DMS 273 treated with DMSO at 0.1 percent for 48 hours (cell line): ENCODE data around the gene BCKDHA.
"Not testable (repeated sequence)": the region's sequence is repeated elsewhere in the genome, so short reads cannot be mapped to it uniquely, and the experiment has no call there.

Source experiments
- DNase-seq: peaks from one replicate; lab custom pipeline; 2025; lab: John Stamatoyannopoulos, UW

Gene BCKDHA

DNA sequence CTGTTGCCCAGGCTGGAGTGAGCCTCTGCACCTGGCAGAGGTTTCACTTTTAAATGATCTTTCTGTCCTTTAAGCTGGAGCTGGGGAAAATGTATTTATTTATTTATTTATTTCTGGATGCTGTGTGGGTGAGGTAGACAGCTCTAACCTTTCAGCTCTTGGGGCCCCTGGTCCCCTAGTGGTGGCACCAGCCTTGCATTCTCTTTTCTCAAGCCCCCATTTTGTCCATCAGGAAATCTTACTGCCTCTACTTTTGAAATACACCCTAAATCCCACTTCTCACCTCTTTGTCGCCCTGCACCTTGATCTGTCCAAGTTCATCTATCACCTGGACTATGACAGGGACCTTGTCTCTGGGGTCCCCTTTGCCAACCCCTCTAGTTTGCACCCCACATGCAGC, 31.5 kb upstream of the BCKDHA start:
- DNase-seq: no peak

DNA sequence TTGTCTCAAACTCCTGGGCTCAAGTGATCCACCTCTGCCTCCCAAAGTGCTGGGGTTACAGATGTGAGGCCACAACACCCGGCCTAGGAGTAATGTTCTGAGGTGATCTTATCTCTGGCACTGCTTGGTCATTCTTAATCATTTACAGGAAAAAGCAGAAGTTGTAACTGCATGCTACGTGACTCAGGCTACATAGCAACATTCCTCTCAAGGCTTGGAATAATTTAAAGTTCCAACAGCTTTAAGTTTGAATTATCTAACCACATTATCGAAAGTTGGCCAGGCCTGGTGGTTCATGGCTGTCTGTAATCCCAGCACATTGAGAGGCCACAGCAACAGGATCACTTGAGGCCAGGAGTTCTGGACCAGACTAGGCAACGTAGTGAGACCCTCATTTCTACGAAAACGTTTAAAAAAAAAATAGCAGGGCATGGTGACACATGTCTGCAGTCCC, 29.7 kb upstream of the BCKDHA start:
- no peak for DNase-seq

DNA sequence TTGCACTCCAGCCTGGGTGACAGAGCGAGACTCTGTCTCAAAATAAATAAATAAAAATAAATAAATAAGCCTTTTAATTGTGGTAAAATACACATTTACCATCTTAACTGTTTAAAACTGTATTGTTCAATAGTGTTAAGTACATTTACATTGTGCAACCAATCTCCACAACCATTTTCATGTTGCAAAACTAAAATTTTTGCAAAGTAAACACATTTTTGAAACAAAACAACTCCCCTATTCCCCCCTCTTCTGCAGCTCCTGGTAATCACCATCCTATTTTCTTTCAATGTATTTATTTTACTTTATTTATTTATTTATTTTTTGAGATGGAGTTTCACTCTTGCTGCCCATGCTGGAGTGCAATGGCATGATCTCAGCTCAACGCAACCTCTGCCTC, 27.8 kb upstream of the BCKDHA start:
- DNase-seq: no peak

DNA sequence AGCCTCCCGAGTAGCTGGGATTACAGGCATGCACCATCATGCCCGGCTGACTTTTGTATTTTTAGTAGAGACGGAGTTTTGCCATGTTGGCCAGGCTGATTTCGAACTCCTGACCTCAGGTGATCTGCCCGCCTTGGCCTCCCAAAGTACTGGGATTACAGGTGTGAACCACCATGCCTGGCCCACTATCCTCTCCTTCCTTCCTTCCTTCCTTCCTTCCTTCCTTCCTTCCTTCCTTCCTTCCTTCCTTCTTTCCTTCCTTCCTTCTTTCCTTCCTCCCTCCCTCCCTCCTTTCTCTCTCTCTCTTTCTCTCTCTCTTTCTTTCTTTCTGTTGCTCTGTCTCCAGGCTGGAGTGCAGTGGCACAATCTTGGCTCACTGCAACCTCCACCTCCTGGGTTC, 26.5 kb upstream of the BCKDHA start:
- DNase-seq: not testable (repeated sequence)

DNA sequence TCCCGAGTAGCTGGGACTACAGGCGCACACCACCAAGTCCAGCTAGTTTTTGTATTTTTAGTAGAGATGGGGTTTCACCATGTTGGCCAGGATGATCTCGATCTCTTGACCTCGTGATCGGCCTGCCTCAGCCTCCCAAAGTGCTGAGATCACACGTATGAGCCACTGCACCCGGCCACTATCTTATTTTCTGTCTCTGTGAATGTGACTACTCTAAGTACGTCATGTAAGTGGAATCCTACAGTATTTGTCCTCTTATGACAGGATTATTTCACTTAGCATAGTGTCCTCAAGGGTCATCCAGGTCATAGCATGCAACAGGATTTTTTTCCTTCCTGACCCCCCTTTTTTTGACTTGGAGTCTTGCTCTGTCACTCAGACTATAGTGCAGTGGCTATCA, 26.1 kb upstream of the BCKDHA start:
- DNase-seq: no peak

DNA sequence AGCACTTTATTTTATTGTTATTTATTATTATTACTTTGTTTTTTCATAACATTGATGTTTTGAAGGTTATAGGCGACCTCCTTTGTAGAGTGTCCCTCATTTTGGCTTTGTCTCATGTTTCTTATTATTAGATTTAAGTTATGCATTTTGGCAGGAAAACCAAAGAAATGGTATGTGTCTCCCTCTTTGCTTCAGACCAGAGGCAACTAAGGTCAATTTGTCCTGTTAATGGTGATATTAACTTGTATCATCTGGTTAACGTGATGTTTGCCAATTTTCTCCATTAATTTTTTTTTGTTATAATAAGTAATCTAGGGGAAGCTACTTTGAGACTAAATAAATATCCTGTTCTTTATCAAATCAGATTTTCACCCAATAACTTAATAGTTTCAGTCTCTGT, 25.1 kb upstream of the BCKDHA start:
- DNase-seq: no peak

DNA sequence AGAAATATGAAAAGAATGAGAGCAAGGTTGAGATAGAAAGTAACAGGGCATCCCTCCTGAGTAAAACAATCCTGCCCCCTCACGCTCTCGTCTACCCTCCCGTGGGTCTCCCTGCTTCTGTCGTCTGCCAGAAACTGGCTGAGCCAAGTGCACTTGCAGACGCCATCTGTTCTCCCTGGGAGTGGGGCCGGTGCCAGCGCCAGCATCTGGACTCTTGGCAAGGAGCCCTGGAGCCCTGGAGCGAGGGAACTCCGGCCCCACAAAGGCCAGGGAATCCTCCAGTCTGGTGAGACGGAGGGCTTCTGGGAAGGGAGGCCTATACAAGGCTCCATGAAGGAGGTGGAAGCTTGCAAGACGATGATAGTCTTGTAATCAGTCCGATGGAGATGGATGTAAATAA, 23.6 kb upstream of the BCKDHA start:
- peak; percentile 95 for DNase-seq

DNA sequence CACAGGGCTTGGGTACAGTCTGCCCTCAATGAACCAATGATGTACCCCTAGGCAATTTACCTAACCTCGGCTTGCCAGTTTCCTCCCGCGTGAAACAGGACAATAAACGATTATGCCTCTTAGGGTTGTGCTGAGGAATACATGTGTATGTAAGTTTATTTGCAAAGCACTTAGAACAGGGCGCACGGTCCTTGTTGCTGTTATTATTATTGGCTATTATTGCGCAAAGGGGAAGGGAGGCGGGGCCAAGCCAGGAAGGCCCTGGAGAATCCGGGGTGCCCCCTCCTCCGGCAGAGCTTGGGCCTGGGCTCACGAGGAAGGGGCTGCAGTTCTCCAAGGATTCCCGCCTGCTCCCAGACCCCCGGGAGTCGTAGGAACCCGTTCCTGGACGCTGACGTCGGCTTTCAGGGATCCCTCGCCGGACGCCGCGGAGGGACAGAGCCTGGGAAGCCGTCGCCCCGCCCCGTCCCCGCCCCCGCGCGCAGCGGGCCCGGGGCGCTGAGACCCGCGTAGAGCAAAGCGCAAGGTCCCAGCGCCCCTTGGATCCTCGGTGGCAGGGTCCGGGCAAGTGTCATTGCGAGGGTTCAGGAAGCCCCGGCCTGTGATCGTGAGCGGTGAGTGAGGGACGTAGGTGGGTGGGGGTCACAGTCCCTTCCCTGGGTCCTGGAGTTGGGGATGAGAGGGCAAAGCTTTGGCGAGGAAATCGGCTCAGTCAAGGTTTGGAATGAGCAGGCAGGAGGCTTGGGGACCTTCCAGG, 21.2 kb upstream of the BCKDHA start, which contains the start of gene TMEM91:
TMEM91 (plus strand) TSS at position 293 of the 757 bp plus-strand sequence. CDS start 1,777 bp downstream, outside the sequence.
- no peak for DNase-seq

DNA sequence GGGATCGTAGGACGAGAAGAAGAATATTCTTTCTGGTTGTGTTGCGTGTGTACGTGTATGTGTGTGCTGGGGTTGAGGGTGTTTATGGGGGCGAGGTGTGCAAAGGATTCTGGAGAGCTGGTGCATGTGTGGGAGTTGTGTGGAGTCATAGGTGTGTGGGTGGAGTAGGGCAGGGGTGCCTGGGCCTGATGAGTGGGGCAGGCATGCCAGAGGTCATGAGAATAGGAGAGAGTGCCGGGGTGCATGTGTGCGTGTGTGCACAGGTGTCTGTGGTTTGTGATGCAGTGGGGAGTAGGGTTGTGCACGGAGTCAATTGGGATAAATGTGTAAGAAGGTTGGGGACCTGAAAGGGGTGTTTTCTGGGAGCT, 20.6 kb upstream of the BCKDHA start:
- DNase-seq: no peak

DNA sequence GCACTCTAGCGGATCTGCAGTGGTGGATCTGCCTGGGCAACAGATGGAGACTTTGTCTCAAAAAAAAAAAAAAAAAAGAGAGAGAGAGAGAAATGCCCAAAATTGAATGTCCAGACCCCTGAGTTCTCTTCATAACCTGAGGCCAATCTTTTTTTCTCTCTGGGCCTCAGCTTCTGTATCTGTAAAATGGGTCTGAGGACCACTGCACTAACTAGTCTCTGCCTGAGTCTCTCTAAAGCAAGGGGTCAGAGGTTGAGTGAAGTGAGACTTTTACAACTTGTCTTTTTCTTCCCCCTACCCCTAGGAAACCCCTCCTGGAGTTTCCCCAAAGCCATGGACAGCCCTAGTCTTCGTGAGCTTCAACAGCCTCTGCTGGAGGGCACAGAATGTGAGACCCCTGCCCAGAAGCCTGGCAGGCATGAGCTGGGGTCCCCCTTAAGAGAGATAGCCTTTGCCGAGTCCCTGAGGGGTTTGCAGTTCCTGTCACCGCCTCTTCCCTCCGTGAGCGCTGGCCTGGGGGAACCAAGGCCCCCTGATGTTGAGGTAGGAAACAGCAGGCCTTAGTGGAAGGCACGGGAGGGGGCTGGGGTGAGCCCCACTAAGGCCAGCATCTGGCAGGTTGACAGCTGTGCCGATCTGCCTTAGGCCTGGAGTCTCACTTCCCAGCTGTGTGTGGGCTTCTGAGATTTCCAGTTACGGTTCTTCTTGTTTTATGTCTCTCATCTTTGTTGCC, 19.5 kb upstream of the BCKDHA start:
- peak; percentile 15 for DNase-seq

DNA sequence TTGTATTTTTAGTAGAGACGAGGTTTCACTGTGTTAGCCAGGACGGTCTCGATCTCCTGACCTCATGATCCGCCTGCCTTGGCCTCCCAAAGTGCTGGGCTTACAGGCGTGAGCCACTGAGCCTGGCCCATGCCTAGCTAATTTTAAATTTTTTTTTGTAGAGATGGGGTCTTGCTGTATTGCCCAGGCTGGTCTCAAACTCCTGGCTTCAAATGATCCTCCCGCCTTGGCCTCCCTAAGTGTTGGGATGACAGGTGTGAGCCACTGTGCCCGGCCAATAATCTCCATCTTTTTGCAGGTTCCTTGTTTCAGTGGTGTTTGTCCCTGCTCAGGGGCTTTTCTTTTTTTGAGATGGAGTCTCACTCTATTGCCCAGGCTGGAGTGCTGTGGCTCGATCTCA, 16.1 kb upstream of the BCKDHA start:
- not testable (repeated sequence) for DNase-seq

DNA sequence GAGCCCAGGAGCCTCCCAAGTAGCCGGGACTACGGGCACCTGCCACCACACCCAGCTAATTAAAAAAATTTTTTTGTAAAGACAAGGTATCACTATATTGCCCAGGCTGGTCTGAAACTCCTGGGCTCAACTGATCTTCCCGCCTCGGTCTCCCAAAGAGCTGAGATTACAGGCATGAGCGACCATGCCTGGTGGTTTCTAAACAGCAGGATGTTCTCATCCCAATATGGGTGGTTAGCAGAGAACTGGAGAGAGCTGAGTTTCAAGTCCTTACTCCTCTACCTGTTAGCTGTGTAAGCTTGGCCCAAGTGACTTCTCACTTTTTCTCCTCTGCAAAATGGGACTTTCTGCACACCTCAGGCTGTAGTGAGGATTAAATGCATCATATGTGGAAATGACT, 13.3 kb upstream of the BCKDHA start:
- DNase-seq: no peak

DNA sequence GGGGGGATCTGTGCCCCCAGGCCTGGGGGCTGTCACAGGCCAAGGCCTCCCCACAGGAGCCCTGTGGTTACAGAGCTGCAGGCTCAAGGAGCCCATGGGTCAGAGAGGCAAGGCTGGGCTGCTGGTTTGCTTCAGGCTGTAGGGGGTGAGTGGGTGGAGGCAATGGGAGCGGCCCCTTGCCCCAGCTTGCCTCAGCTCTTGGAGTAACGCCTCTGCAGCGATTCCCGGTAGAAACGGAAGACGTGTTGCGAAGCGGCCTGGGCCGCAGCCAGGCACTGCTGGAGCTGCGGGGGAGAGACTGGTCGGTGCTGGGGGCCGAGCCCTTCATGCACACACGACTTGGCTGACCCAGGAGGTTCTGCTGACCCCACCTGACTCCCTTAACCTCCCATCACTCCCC, 11.2 kb upstream of the BCKDHA start:
- DNase-seq: no peak

DNA sequence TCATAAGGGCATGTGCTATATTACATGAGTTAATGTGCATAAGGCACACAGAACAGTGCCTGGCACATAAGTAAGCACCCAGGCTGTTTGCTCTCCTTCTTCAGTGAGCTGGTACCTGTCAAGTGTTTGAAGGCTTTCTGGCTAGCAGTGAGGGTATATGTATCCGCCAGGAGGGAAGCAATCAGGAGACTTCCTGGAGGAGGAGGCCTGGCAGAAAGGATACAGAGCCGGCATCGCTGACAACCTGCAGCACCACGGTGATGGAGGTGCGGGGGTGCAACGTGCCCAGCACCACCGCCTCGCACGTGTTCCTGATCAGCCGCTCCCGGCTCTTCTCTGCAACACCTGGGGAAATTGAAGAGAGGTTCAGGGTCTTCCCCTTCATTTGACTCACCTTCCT, 6.0 kb upstream of the BCKDHA start:
- no peak for DNase-seq

DNA sequence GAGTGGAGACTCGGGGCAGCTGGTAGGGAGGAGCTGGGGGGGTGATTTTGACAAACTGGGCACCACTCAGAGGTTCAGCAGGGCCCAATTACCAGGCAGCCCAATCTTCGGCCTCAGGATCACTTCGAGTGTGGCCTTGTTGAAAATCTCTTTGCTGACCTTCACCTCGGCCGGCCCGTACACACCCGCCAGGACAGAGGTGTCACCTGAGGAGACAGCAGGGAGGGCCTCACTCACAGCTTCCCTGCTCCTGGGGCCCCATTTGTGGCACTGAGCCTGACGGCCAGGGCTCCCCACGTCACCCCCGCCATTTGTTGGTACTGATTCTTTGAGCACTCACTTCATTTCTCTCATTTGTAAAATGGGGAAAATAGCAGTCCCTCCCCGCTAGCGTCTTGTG, 4.8 kb upstream of the BCKDHA start:
- no peak for DNase-seq

DNA sequence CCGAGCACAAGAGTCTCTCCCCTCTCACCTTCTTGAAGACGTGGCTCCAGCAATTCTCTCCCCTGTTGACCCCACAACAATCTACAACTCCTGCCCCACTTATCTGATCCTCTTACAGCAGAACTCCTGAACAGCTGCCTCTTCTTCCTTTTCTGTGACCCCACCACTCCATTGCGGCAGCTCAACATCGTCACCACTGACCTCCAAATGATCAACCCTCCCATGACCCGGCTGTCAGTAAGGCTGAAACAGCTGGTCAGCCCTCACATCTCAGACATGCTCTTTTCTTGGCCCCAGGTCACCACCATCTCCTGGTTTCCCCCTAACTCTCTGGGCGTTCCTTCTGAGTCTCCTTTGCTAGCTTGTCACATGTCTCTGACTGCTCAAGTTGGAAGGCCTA, 2.3 kb upstream of the BCKDHA start:
- DNase-seq: no peak

DNA sequence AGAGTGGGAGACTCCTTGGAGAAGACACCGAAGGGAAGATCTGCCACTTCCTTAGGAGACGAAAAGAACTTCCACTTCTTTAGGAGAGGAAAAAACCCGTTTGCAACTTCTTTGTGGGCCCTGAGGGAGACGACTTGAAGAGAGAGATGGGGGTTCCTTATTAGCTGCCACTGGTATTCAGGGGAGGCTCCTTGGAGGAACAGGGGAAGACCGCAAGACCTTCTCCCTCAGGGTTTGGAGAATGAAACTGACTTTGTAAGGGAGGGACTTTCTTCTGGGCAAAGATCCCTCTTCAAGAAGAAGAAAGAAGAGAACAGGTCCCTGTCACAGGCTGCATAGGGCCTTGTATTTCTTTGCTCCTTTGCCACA, 416 bp downstream of the BCKDHA start:
- DNase-seq: no peak

DNA sequence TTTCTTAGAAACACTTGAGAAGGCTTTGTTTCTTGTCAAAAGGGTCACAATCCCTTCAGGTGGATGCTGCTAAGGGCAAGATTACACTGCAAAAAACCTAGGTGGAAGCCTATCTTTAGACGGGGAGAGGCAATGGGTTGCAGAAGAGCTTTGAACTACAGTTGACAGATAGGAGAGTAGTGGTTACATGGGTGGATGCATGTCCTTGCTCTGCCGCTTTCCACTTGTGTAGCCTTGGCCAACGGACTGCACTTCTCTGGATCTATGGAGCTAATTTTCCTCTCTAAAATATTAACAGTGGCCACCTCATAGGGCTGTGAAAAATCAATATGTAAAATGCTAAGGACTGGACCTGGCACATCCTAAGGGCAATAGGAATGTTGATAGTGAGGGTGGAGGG, 980 bp downstream of the BCKDHA start:
- DNase-seq: no peak

DNA sequence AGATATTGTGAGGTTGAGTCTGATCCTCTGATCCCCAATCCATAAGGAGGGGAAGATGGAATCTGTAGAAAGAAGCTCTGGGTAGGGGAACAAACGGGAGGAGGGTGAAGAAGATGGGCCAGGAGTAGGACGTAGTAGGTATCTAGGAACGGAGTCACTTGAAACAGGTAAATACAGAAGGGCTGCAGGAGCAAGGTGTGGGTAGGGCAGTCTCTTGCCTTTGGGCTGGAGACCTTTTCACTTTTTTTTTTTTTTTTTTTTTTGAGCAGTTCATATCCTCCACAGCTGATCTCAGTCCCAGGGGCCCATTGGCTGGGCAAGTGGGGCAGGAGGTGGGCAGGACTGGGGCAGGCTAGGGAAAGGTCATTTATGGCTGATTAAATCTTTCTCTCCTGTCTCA, 1.5 kb downstream of the BCKDHA start:
- no peak for DNase-seq

DNA sequence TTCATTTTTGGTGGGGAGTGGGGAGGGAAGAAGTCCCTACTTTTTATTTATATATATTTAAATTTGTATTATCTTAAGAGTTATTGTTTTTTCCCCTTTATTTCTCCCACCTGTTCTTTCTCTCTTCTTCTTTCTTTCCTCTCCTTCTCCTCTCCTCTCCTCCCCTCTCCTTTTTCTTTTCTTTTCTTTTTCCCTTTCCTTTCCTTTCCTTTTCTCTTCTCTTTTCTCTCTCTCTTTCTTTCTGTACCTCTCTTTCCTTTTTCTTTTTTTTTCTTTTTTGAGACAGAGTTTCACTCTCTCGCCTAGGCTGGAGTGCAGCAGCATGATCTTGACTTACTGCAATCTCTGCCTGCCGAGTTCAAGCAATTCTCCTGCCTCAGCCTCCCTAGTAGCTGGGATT, 1.9 kb downstream of the BCKDHA start:
- no peak for DNase-seq

DNA sequence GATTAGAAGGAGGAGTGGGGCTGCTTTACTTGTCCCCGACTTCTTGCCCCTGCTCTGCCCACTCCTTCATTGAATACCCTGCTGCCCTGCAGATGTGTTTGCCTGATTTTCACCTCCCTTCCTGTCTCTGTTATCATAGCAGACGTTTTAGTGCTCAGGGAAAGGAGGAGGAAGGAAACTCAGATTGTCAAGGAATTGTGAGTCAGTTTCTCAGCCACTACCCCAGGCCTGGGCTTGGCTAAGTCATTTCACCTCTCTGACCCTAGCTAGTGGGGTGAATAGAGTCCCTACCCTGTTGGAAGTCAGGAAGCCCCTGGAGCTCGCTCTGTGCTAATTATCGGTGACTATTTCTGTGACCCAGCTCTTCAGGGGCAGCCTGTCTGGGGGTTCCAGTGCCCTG, 3.9 kb downstream of the BCKDHA start:
- DNase-seq: no peak

DNA sequence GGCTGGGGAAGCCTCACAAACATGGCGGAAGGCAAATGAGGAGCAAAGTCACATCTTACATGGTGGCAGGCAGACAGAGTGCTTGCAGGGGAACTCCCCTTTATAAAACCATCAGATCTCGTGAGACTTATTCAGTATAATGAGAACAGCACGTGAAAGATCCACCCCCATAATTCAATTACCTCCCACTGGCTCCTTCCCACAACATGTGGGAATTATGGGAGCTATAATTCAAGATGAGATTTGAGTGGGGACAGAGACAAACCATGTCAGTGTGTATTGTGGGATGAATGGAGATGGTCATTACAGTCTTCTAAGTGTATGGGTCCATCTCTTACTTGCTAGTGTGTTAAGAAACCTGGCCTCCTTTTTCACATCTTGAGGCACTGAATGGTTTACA, 4.4 kb downstream of the BCKDHA start:
- DNase-seq: no peak

DNA sequence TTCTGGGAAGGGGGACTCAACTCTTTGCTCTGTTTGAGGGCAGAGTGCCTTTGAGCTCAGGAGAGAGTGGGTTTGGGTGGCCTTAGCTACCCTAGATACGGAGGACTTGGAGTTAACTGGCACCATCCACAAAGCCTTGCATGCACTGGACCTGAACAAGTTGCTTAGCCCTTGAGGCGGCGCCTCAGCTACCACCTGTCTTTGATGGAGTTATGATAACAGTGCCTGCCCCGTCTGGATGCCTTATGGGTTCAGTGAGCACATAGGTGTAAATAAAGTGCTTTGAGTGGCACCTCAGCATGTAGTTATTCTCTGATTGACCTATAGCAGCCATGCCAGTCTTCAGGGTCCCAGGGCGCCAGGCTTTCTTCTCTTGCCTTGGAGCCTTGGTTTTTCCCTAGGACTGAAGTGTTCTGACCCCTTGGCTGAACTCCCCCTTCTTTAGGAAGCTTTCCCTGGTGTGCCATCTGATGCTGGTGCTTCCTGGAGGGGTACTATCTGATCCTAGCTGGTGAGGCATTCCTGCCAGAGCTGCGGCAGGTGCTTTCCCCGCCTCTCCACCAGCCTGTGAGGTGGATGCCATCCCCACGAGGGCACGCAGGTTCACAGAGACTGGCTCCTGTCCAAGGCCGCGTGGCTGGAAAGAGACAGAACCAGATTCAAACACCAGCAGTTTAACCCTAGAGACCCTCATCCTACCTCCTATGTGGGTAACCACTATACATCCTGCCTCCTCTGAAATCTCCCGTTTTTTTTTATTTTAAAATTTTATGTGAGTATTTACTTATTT, 5.8 kb downstream of the BCKDHA start:
- no peak for DNase-seq
